Breast epithelium (tissue), 3 donors: Measurements from ENCODE around the gene LANCL2.

Source experiments
- POLR2A ChIP-seq: fragments of 450-650 bp; IDR thresholded peaks from one replicate; pipeline ENCODE4 v1.6.1; 2016; ENCODE audit warnings: antibody characterized with exemption, mild to moderate bottlenecking, moderate library complexity
- POLR2AphosphoS5 ChIP-seq, 3 donors: sonication (generic); formaldehyde crosslinking; IDR thresholded peaks; one replicate each; pipeline ENCODE4 v1.6.1; 2017; ENCODE audit warnings: antibody characterized with exemption in 3 of 3
- TF ChIP-seq, protein P1 (sequence below), 3 donors: fragments of 450-650 bp; IDR thresholded peaks; one replicate each; pipeline ENCODE4 v1.5.1; 2016 to 2017; ENCODE audit warnings: antibody characterized with exemption in 3 of 3, mild to moderate bottlenecking in 3 of 3, moderate library complexity in 3 of 3

DNA sequence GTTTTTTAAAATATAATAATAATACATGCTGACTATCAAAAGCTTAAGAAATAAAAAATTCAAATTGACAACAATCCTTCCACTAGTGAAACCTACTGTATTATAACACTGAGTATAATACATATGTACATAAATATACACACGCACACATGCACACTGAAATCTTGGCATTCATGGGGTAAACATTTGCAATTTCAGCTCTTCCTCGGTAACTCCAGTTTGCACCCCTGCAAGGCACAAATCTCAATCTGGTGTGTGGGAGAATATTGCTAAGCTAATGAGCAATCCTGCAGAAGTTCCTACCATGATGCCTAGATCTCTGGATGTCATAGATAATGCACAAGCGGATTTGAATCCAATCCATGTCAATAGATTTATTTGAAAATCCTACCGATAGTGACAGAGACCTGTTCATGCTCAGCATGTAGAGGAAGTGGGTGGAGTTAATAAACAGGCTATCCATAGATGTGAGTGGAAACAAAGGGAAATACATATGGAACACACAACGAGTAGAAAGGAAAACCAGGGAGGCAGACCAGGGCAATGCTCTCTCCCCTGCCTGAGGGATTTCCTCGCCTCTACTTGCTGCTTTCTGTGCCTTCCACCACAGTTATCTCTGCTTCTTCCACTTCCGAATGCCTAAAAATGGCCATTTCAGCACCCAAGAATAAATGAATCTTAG lies 38.1 kb upstream of the LANCL2 start:
- TF ChIP-seq, protein P1, sequence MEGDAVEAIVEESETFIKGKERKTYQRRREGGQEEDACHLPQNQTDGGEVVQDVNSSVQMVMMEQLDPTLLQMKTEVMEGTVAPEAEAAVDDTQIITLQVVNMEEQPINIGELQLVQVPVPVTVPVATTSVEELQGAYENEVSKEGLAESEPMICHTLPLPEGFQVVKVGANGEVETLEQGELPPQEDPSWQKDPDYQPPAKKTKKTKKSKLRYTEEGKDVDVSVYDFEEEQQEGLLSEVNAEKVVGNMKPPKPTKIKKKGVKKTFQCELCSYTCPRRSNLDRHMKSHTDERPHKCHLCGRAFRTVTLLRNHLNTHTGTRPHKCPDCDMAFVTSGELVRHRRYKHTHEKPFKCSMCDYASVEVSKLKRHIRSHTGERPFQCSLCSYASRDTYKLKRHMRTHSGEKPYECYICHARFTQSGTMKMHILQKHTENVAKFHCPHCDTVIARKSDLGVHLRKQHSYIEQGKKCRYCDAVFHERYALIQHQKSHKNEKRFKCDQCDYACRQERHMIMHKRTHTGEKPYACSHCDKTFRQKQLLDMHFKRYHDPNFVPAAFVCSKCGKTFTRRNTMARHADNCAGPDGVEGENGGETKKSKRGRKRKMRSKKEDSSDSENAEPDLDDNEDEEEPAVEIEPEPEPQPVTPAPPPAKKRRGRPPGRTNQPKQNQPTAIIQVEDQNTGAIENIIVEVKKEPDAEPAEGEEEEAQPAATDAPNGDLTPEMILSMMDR (IDR thresholded peaks at IDR 0.05) = no peak
- TF ChIP-seq POLR2A = no peak
- TF ChIP-seq POLR2AphosphoS5 (IDR thresholded peaks at IDR 0.05) = no peak
